Mucosa of rectum (tissue), 2 donors: ENCODE data around the gene FTH1.

Experiments
- H3K27ac ChIP-seq, 2 donors: one replicate each; pipeline ENCODE4 v1.7.0; 2013; ENCODE audit warnings: inconsistent platforms in 2 of 2, low read depth in 2 of 2, low read length in 2 of 2
- H3K27me3 ChIP-seq, 2 donors: one replicate each; pipeline ENCODE4 v1.7.0; 2013; ENCODE audit warnings: low read length in 2 of 2; ENCODE audit not compliant: control insufficient read depth in 2 of 2, insufficient read depth in 2 of 2
- H3K36me3 ChIP-seq, 2 donors: one replicate each; pipeline ENCODE4 v1.7.0; 2013; ENCODE audit warnings: low read length in 2 of 2; ENCODE audit not compliant: control insufficient read depth in 2 of 2, insufficient read depth in 2 of 2
- H3K4me1 ChIP-seq, 2 donors: one replicate each; pipeline ENCODE4 v1.7.0; 2013; ENCODE audit warnings: low read length in 2 of 2, mild to moderate bottlenecking in 1 of 2; ENCODE audit not compliant: control insufficient read depth in 2 of 2, insufficient read depth in 2 of 2
- H3K4me3 ChIP-seq, 2 donors: one replicate each; pipeline ENCODE4 v1.7.0; 2013; ENCODE audit warnings: low read length in 2 of 2
- H3K9ac ChIP-seq, 2 donors: one replicate each; pipeline ENCODE4 v1.7.0; 2013; ENCODE audit warnings: low read length in 2 of 2, low read depth in 1 of 2, mild to moderate bottlenecking in 1 of 2
- H3K9me3 ChIP-seq, 2 donors: one replicate each; pipeline ENCODE4 v1.7.0; 2013; ENCODE audit warnings: low read length in 2 of 2; ENCODE audit not compliant: control insufficient read depth in 2 of 2
- donor health status: healthy.
- donor health status: Normal muscosa, but diverticular disease.

FTH1 gene

DNA sequence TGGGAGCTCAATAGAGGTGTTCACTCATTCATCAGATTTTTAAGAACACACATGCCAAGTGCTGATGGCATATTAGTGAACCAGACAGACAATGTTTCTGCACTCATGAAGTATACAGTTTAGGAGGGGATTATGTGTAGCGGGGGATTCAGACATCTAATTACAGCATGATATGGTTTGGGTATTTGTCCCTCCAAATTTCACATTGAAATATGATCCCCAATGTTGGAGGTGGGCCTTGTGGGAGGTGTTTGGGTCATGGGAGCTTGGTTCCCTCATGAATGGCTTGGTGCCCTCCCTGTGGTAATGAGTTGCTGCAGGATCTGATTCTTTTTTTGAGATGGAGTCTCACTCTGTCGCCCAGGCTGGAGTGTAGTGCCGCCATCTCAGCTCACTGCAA is 41.2 kb downstream of the FTH1 start:
- Histone ChIP-seq H3K4me1 (peaks cover 0 to 11% of the 10 kb centered on the region in 2 donors), H3K27me3 (peaks cover 3 to 9% of the 10 kb centered on the region in 2 donors), H3K9ac (no peak overlapping the region), H3K4me3 (no peak overlapping the region), H3K27ac (no peak overlapping the region), H3K36me3 (no peaks in the 10 kb centered on the region), H3K9me3 (no peaks in the 10 kb centered on the region)

DNA sequence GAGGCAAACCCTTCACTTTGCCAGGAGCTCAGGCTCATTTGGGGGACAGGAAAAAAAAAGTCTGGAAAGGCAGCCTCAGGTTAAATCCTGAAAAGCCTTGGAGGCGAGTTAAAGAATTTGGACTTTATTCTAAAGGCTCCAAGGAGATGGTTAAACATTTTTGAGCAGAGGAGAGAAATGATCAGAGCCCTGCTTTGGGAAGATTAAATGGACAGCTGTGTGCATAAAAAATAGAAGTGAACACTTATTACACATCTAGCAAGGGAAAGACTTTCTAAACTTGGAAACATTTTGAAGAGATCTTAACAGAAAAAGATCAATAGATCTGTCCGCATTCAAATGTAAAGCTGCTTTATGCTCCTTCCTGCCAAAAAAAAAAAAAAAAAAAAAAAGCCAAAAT is 41.7 kb downstream of the FTH1 start:
- H3K4me1 ChIP-seq: peaks cover 0 to 11% of the 10 kb centered on the region in 2 donors
- H3K4me3 ChIP-seq: no peak overlapping the region
- peaks cover 5 to 6% of the 10 kb centered on the region in 2 donors for H3K27me3 ChIP-seq
- H3K9ac ChIP-seq: no peak overlapping the region
- H3K9me3 ChIP-seq: no peaks in the 10 kb centered on the region
- H3K36me3 ChIP-seq: no peaks in the 10 kb centered on the region
- no peak overlapping the region for H3K27ac ChIP-seq

DNA sequence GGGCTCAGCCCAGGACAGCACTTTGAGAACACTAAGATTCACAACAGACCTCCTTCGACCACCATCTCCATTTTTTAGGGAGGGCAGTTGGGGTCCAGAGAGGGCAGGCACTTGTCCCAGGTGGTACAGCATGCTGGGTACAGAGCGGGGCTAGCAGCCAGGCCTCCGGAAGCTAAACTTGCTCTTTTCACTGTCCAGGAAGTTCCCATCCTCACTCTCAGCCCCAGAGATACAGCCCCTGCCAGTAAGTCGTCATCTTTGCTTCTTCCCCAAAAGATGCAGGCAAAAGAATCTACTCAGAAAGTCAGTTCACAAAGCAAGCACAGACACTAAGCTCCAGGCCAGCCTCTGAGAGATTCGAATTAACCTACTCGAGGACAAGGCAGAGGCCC is 43.4 kb downstream of the FTH1 start:
- no peak overlapping the region for H3K9ac ChIP-seq
- H3K27ac ChIP-seq: peak overlapping the region; percentile 78 to 80
- peaks cover 0 to 11% of the 10 kb centered on the region in 2 donors for H3K4me1 ChIP-seq
- H3K4me3 ChIP-seq: no peak overlapping the region
- no peaks in the 10 kb centered on the region for H3K9me3 ChIP-seq
- H3K36me3 ChIP-seq: no peaks in the 10 kb centered on the region
- H3K27me3 ChIP-seq: peaks cover 14 to 15% of the 10 kb centered on the region in 2 donors

DNA sequence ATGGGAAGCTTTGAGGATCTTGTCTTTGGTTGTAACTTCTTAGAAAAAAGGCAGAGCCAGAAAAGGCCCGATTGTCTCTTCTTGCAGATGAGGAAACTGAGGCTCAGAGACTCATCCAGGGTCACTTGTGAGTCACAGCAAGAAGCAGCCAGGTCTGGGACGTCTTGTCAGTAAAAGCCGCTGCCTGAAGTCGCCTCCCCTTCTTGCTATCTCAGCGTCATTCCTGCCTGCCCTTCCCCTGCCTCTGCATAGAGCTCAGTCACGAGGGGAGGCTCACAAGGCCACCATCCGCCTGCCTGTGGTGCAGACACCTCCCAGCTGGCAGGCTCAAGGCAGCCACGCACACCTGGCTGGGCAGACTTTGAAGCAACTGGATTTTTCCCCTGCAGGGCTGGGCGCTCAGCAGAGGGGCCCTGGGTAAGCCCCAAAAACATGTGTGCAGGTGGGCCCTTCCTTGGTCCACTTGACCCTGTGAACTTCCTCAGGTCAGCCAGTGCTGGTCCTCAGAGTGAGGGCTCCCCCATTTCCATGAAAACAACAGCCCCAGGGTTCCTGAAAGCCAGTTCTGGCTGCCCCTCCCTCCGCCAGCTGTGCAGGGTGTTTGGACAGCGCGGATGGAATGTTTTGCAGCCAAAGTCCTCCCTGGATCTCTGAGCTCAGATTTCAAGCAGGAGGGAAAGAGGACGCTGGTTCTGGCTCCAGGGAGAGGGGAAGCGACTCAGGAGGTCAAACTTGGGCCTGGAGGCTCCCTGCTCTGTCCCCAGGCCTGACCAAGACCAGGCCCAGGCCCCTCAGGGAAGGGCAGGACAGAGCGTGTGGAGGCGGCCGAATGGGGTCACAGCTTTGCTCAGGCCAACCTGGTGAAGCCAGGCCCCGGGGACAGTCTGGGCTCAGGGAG is 44.0 kb downstream of the FTH1 start:
- H3K36me3 ChIP-seq: no peaks in the 10 kb centered on the region
- H3K4me1 ChIP-seq: peaks cover 0 to 11% of the 10 kb centered on the region in 2 donors
- peaks cover 17 to 20% of the 10 kb centered on the region in 2 donors for H3K27me3 ChIP-seq
- peak overlapping the region; percentile 78 to 80 for H3K27ac ChIP-seq
- no peaks in the 10 kb centered on the region for H3K9me3 ChIP-seq
- H3K4me3 ChIP-seq: no peak overlapping the region
- H3K9ac ChIP-seq: peak overlapping the region in 1 of 2 donors; percentile 34

DNA sequence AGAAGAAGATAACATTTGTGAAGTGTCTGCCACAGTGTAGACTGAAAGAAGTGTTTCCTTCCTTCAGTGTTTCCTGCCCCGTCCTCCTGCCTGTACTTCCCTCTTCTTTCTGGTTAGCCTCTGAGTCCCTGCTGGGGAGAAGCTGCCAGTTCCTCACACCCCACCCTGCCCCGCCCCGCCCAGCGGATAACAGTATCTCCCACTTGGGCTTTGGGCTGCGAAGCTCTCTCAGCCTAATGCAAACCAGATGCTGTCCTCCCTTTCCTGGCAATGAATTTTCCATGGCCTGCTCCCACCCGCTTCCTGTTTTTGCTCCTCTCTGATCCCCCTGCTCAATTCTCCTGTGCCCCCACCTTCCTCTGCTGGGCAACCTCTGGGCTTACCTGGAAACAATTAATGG is 44.9 kb downstream of the FTH1 start:
- Histone ChIP-seq H3K9ac (peak overlapping the region in 1 of 2 donors; percentile 34), H3K4me3 (no peak overlapping the region), H3K4me1 (peaks cover 3 to 15% of the 10 kb centered on the region in 2 donors), H3K9me3 (no peaks in the 10 kb centered on the region), H3K36me3 (no peaks in the 10 kb centered on the region), H3K27me3 (peaks cover 25 to 28% of the 10 kb centered on the region in 2 donors), H3K27ac (peak overlapping the region; percentile 78 to 80)

DNA sequence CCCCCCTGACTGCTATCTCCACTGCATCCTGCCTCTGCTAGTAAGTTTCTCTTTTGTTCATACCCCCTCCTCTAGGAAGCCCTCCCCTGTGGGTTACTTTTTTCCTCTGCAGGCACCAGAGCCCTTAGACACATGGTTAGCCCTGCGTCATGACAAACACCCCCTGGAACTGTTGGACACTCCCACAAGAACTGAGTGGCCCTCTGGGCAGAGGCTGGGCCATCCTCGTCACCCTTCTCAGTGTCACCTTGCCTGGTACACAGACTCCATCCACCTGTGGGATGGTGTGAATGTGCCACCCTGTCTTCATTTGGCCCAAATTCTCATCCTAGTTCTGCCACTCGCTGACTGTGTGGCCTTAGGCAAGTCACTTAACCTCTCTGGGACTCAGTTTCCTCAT is 46.0 kb downstream of the FTH1 start:
- Histone ChIP-seq H3K4me1 (peaks cover 3 to 15% of the 10 kb centered on the region in 2 donors), H3K27me3 (peaks cover 27 to 32% of the 10 kb centered on the region in 2 donors), H3K36me3 (no peaks in the 10 kb centered on the region), H3K27ac (no peak overlapping the region), H3K9ac (no peak overlapping the region), H3K4me3 (no peak overlapping the region), H3K9me3 (no peaks in the 10 kb centered on the region)

DNA sequence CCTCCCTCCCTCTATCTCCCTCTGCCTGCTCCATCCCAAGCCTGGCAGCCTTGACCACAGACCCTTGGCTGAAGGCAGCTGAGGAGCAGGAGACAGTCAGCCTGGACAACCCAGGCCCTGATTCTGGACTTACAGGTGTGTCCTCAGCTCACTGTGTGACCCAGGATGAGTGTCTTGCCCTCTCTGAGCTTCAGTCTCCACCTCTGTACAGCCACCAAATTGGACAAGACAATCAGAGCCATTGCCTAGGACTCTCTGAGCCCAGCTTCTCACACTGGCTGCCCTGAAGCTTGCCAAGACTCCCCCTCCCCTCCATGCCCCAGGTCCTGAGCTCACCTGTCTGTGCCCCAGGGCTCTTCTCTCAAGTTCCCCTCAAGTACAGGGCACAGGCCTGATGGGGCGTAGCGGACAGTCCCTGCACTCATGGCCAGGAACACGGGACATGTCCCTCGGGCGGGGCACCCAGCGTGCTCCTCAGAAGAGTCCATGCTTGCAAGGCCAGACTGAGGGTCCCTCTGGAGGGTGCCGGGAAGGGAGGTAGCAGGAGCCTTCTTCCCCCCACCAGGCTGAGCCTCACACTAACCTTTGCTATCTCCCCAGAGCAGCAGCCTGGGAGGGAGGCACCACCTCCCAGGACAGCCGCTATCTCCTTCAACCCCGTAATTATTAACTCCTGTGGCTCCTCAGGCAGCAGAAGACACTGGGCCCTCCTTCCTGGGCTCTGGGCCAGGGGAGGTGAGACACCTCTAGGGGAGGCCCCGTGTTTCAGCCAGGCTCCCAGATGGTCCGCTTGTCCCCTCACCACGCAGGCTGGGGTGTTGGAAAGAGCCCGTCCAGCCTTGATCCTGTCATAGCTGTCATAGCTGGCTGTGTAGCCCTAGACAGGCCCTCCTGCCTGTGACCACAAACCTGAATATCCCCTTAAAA is 47.5 kb downstream of the FTH1 start:
- Histone ChIP-seq H3K9ac (no peak overlapping the region), H3K27ac (peak overlapping the region in 1 of 2 donors; percentile 23), H3K9me3 (no peaks in the 10 kb centered on the region), H3K4me3 (no peak overlapping the region), H3K4me1 (peaks cover 3 to 15% of the 10 kb centered on the region in 2 donors), H3K27me3 (peaks cover 30 to 35% of the 10 kb centered on the region in 2 donors), H3K36me3 (no peaks in the 10 kb centered on the region)

DNA sequence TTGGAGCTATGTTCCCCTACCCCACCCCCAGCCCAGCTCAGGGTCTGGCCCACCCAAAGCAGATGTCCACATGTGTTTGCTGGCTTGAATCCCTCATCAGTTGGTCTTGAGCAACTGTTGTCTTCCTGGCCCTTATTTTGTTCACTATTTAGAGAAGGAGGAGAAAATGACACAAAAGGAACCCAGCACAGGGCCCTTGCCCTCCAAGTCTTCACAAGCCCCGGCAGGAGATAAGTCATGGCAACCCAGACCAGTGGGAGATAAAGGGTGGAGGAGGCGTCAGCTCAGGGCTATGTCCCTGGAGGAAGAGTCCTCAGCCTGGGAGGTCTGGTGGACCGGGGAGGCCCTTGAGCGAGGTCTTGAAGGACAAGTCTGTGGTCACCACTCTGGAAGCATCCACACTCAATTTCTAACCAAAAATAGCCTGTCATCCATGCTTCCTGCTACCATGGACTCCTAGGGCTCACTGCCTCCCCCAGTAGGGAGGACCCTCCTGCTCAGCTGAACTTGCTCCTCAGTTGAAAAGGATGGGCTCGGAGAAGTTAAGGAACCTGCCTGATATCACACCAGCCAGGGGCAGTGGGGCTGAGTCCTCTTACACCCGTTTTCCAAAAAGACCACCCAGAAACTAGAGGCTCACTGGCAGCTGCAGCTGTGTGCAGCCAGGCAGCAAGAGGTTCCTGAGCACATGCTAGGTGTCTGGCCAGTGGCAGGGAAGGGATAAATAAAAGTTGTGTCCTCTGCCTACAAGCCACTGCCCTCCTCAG is 48.3 kb downstream of the FTH1 start:
- Histone ChIP-seq H3K4me1 (peaks cover 3 to 15% of the 10 kb centered on the region in 2 donors), H3K4me3 (no peak overlapping the region), H3K9me3 (no peaks in the 10 kb centered on the region), H3K27me3 (peaks cover 30 to 35% of the 10 kb centered on the region in 2 donors), H3K27ac (peak overlapping the region; percentile 15 to 23), H3K9ac (no peak overlapping the region), H3K36me3 (no peaks in the 10 kb centered on the region)

DNA sequence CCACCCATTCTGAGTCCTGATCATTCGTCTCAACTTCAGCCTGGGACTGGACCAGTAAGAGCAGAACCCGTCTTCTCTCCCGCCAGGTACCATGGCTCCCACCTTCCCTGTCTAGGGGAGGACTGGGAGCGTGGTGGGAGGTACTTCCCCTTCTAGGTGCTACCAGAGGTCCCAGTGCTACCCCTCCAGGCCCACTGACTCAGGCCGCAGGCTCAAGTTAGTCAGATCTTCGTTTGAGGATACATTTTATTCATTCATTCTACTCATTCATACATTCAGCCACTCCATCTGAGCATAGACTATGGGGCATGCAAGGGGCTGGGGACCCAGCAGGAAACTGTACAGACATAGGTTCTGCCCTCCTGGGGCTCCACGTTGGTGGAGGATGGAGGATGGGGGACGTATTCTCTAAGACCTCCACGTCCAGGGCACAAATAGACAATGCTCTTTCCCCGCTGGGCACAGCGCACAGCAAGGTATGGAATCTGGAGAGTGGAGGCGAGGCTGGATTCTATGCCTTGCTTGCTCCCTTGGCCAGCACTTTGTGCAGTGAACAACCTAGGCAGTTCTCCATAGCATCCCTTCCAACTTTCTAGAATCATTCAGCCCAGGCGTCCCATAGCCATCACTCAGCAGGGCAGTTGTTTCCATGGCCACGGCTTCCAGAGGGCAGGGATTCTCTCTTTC is 49.0 kb downstream of the FTH1 start:
- Histone ChIP-seq H3K4me1 (peaks cover 3 to 13% of the 10 kb centered on the region in 2 donors), H3K27ac (peak overlapping the region in 1 of 2 donors; percentile 25), H3K27me3 (peaks cover 30 to 35% of the 10 kb centered on the region in 2 donors), H3K4me3 (no peak overlapping the region), H3K36me3 (no peaks in the 10 kb centered on the region), H3K9me3 (no peaks in the 10 kb centered on the region), H3K9ac (peak overlapping the region; percentile 28 to 46)
